Endothelial cell of umbilical vein (primary cell): Measurements from ENCODE around the gene H2AZ2. TPM values are rescaled to one million over a fixed set of nuclear protein-coding genes. Genes with fewer than 3 reads are reported as not detected.

Source experiments
- BruUV-seq: library from RNA; stranded (reverse); fragments of 400-500 nt; replicated peaks from 2 replicates; lab custom pipeline; 2021; lab: Mats Ljungman, UMichigan
- CTCF ChIA-PET: fragments of 300-600, 350-600 bp; sonication (Branson Sonifier 250); formaldehyde crosslinking; loops from one replicate; lab custom pipeline; 2021; ENCODE audit warnings: antibody characterized with exemption, inconsistent platforms; lab: Charles Lee
- POLR2A ChIA-PET: fragments of 300-600, 350-600 bp; sonication (Branson Sonifier 250); formaldehyde crosslinking; loops from one replicate; lab custom pipeline; 2021; ENCODE audit warnings: antibody characterized with exemption, inconsistent platforms; lab: Charles Lee
- DNase-seq: peaks from one replicate; pipeline ENCODE4 v3.0.0-alpha.2; 2011; ENCODE audit warnings: low read depth, low spot score
- FAIRE-seq: peaks from 2 replicates; lab custom pipeline; 2011; peaks lifted over from hg19 to GRCh38; lab: Jason Lieb, UNC
- H2AFZ ChIP-seq: 2 replicates; pipeline ENCODE4 v1.6.0; 2012; ENCODE audit warnings: low read depth, low read length, control low read depth, inconsistent platforms
- H3K27ac ChIP-seq: 2 replicates; pipeline ENCODE4 v1.5.1; 2011; ENCODE audit warnings: low read depth, mild to moderate bottlenecking, control low read depth, low read length, moderate library complexity; ENCODE audit not compliant: insufficient read depth
- H3K27me3 ChIP-seq, 2 experiments: 2 replicates each; pipeline versions ENCODE4 v1.6.0 to v1.6.1; 2011; ENCODE audit warnings: low read length in 2 of 2, mixed read lengths in 1 of 2; ENCODE audit not compliant: control insufficient read depth in 2 of 2, insufficient read depth in 2 of 2
- H3K36me3 ChIP-seq, 2 experiments: 2 replicates in 1 of 2; 3 replicates in 1 of 2; pipeline ENCODE4 v1.5.1; 2011; ENCODE audit warnings: low read length in 2 of 2, mild to moderate bottlenecking in 1 of 2, moderate library complexity in 1 of 2; ENCODE audit not compliant: control insufficient read depth in 2 of 2, insufficient read depth in 2 of 2; ENCODE audit errors: extremely low read depth in 1 of 2
- H3K4me1 ChIP-seq: 3 replicates; pipeline ENCODE4 v1.5.1; 2011; ENCODE audit warnings: mild to moderate bottlenecking, low read length; ENCODE audit not compliant: control insufficient read depth, insufficient read depth; ENCODE audit errors: extremely low read depth
- H3K4me2 ChIP-seq: 2 replicates; pipeline ENCODE4 v1.6.1; 2011; ENCODE audit warnings: low read length, control low read depth, mixed read lengths; ENCODE audit not compliant: insufficient read depth
- H3K4me3 ChIP-seq, 3 experiments: fragments of 200-600 bp in 1 of 3; sonication (generic), shearing (Covaris generic) in 1 of 3; replicated peaks in 1 of 3; 2 replicates each; pipeline ENCODE4 v1.5.1; 2011 to 2016; ENCODE audit warnings: control low read depth in 3 of 3, low read length in 3 of 3, mild to moderate bottlenecking in 2 of 3, inconsistent platforms in 1 of 3, low read depth in 1 of 3, moderate library complexity in 1 of 3; ENCODE audit not compliant: insufficient read depth in 1 of 3
- H3K79me2 ChIP-seq: 2 replicates; pipeline ENCODE4 v1.6.0; 2012; ENCODE audit warnings: low read length, inconsistent platforms; ENCODE audit not compliant: control insufficient read depth, insufficient read depth
- H3K9ac ChIP-seq: replicated peaks from 2 replicates; pipeline ENCODE3; 2011; ENCODE audit warnings: low read length, control low read depth; ENCODE audit not compliant: insufficient read depth; ENCODE audit errors: extremely low read depth
- H3K9me1 ChIP-seq: replicated peaks from 3 replicates; pipeline ENCODE4 v1.6.0; 2011; ENCODE audit warnings: mild to moderate bottlenecking, low read length; ENCODE audit not compliant: control insufficient read depth, insufficient read depth; ENCODE audit errors: extremely low read depth
- H3K9me3 ChIP-seq: replicated peaks from 2 replicates; pipeline ENCODE4 v1.5.1; 2012; ENCODE audit warnings: low read length, inconsistent platforms; ENCODE audit not compliant: control insufficient read depth, insufficient read depth
- H4K20me1 ChIP-seq: replicated peaks from 2 replicates; pipeline ENCODE3; 2011; ENCODE audit warnings: mild to moderate bottlenecking, low read length; ENCODE audit not compliant: control insufficient read depth, insufficient read depth; ENCODE audit errors: extremely low read depth
- EZH2 ChIP-seq: IDR thresholded peaks from 2 replicates; pipeline ENCODE4 v1.6.1; 2012; ENCODE audit warnings: borderline replicate concordance, low read depth, mild to moderate bottlenecking, moderate library complexity, low read length, inconsistent platforms; ENCODE audit not compliant: severe bottlenecking
- FOS ChIP-seq: IDR thresholded peaks from 2 replicates; pipeline ENCODE4 v1.6.1; 2011; ENCODE audit warnings: mild to moderate bottlenecking, low read length, moderate library complexity, borderline replicate concordance; ENCODE audit not compliant: insufficient read depth
- GATA2 ChIP-seq: IDR thresholded peaks from 2 replicates; pipeline ENCODE4 v1.7.0; 2011; ENCODE audit warnings: low read depth, mild to moderate bottlenecking, moderate library complexity, mixed read lengths, low read length; ENCODE audit not compliant: insufficient read length, insufficient read depth
- JUN ChIP-seq: IDR thresholded peaks from 2 replicates; pipeline ENCODE4 v1.6.1; 2011; ENCODE audit warnings: borderline replicate concordance, low read depth; ENCODE audit not compliant: insufficient read length, insufficient read depth
- MAX ChIP-seq: IDR thresholded peaks from 2 replicates; pipeline ENCODE4 v1.6.1; 2011; ENCODE audit not compliant: insufficient read depth, insufficient read length
- MYC ChIP-seq: IDR thresholded peaks from one replicate; pipeline ENCODE4 v1.6.1; 2011; ENCODE audit warnings: mild to moderate bottlenecking, low read depth, low read length
- POLR2AphosphoS5 ChIP-seq: IDR thresholded peaks from 2 replicates; pipeline ENCODE4 v1.6.1; 2012; ENCODE audit warnings: low read depth, mild to moderate bottlenecking, control low read depth, low read length, moderate library complexity; ENCODE audit not compliant: insufficient read depth
- dilution Hi-C: fragments of 300-500 bp; cut with MboI; formaldehyde crosslinking; loops from one replicate; pipeline ENCODE4 v1.15.0; 2019; ENCODE audit warnings: low sequenced_read_pairs; ENCODE audit not compliant: extremely low pct_ligation_motif_present
- intact Hi-C: fragments of 100-400 bp; cut with micrococcal nuclease; formaldehyde crosslinking; loops from one replicate; pipeline ENCODE4 v1.10.0; 2022
- polyA plus RNA-seq, 4 experiments: library from polyadenylated mRNA; depleted of rRNA in 3 of 4; stranded (reverse) in 3 of 4; unstranded in 1 of 4; fragments of >200 nt; gene quantifications; 2 replicates each; pipeline versions ENCODE4 v1.2.1 to v1.2.3, GENCODE V29; 2011 to 2012; ENCODE audit warnings: missing spikeins in 1 of 4
- total RNA-seq: library from RNA; stranded (reverse); gene quantifications from 2 replicates; pipeline ENCODE4 v1.2.3, GENCODE V29; 2021

The H2AZ2 gene
- total and polyA plus RNA-seq, 2 donors (not counting 3 experiments of a cell fraction or from before 2014, with no cell fraction given) = 225 to 232 TPM

GRCh38 chr7:44854644-44855364, 6.9 kb upstream of the H2AZ2 start:
- no peak overlapping the region for H3K4me2 ChIP-seq
- no peaks in the 10 kb centered on the region for H3K9me1 ChIP-seq
- H4K20me1 ChIP-seq = no peaks in the 10 kb centered on the region
- ChIA-PET CTCF (interaction anchor here (0.8 to 5.1 kb wide), 6 partner anchors 22 to 281 kb away, joined by 3 to 66 read pairs (median 22); no protein-coding TSS in a partner anchor), POLR2A (interaction anchor here (0.6 kb wide), 1 partner anchor 144 kb away, joined by 6 read pairs; no protein-coding TSS in a partner anchor)
- no peak overlapping the region for H3K9ac ChIP-seq
- no peaks in the 10 kb centered on the region for H3K79me2 ChIP-seq
- TF ChIP-seq GATA2 (no peak), MAX (no peak), JUN (no peak), FOS (no peak), POLR2AphosphoS5 (no peak), MYC (no peak), EZH2 (no peak)
- no peaks in the 10 kb centered on the region for H3K36me3 ChIP-seq
- H3K27me3 ChIP-seq = no peaks in the 10 kb centered on the region
- FAIRE-seq (no peak), DNase-seq (no peak)
- H3K4me1 ChIP-seq = no peaks in the 10 kb centered on the region
- H3K4me3 ChIP-seq = no peak overlapping the region
- no TSS peak for BruUV-seq
- intact Hi-C loops (no loop called here), dilution Hi-C loops (no loop called here)
- no peaks in the 10 kb centered on the region for H3K9me3 ChIP-seq
- H3K27ac ChIP-seq = no peak overlapping the region
- H2AFZ ChIP-seq = no peak overlapping the region
